ENCODE results near the gene MAFG.

DNA sequence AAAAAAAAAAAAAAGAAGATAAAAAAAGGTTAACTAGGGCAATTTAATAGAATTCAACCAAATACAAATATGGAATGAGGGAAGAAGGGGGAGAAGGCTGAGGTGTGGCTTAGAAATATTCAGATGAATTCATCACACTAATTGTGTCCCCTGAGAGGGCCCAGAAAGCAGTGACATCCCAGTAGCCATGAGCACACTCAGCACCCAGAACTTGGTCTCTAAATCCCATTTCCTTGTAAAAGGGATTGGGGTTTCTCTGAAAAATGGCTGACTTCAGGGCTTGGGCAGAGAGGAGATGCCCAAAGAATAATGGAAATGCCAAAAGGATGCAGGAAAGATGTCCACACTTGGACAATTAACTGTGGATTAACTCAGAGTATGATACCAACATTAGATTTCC, 45.9 kb upstream of the MAFG start:
- TF ChIP-seq TSHZ1 (tag by site-specific recombination; IDR thresholded peaks at IDR 0.05; ENCODE audit: borderline replicate concordance) (no peak), MYNN (tag by site-specific recombination; IDR thresholded peaks at IDR 0.05; ENCODE audit: borderline replicate concordance) (no peak), ZFP3 (tag by site-specific recombination; IDR thresholded peaks at IDR 0.05; ENCODE audit: low read depth) (no peak), KLF1 (tag by site-specific recombination; IDR thresholded peaks at IDR 0.05) (no peak)
- TF ChIP-seq, protein P1, sequence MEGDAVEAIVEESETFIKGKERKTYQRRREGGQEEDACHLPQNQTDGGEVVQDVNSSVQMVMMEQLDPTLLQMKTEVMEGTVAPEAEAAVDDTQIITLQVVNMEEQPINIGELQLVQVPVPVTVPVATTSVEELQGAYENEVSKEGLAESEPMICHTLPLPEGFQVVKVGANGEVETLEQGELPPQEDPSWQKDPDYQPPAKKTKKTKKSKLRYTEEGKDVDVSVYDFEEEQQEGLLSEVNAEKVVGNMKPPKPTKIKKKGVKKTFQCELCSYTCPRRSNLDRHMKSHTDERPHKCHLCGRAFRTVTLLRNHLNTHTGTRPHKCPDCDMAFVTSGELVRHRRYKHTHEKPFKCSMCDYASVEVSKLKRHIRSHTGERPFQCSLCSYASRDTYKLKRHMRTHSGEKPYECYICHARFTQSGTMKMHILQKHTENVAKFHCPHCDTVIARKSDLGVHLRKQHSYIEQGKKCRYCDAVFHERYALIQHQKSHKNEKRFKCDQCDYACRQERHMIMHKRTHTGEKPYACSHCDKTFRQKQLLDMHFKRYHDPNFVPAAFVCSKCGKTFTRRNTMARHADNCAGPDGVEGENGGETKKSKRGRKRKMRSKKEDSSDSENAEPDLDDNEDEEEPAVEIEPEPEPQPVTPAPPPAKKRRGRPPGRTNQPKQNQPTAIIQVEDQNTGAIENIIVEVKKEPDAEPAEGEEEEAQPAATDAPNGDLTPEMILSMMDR (tag by site-specific recombination; IDR thresholded peaks at IDR 0.05) = no peak
